ENCODE measurements around the gene TBC1D2B.

The TBC1D2B gene

DNA sequence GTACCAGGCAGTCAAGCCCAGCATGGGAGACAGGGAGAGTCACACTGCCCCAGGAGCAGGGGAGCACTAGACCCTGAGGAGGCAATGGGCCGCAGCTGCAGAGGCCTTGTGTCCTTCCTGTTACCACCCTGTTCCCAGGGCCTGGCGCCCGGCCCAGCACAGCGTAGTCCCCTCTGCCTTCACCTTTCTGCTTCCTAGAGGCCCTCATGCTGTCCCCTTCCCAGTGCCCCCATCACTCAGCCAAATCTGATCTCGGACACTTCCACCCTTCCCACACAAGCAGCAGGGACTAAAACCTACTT, 6.9 kb upstream of the TBC1D2B start:
- H3K27ac Mint-ChIP-seq: peak overlapping the region; percentile 8
- H3K36me3 Mint-ChIP-seq (ENCODE audit: low read depth): no peaks in the 10 kb centered on the region
- ATAC-seq (no peak), DNase-seq (no peak)
- no peak overlapping the region for H3K4me3 Mint-ChIP-seq
- no peaks in the 10 kb centered on the region for H3K9me3 Mint-ChIP-seq
- no peaks in the 10 kb centered on the region for H3K27me3 Mint-ChIP-seq
- H3K4me1 Mint-ChIP-seq: peaks cover 13% of the 10 kb centered on the region

DNA sequence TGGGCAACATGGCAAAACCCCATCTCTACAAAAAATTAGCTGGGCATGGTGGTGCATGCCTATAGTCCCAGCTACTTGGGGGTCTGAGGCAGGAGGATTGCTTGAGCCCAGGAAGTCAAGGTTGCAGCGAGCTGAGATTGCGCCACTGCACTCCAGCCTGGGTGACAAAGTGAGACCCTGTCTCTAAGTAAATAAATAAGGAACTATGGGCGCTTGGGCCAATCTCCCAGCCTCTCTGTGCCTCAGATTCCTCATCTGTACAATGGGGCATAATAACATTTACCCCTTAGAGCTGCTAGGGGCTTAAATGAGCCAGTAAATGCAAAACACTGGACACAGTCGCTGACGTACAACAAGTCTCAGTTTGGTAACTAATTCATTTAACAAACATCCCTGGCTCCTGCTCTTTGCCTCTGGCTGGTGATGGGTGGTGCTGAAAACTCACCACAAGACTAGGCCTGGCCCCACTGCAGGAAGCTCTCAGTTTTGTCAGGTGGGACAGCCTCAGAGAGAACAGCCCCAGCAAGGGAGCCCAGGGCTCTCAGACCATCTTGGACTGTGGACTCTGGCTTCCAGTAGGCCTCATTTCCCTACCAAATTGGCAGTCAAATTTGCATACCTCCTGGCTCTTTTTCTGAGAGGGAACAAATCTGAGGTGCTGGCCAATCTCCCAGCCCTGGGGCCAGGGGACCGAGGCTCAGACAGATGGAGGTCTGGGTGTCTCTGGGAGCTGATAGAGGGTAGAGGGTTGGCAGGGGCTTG, 6.4 kb upstream of the TBC1D2B start:
- Mint-ChIP-seq H3K36me3 (ENCODE audit: low read depth) (no peaks in the 10 kb centered on the region), H3K9me3 (no peaks in the 10 kb centered on the region), H3K27me3 (no peaks in the 10 kb centered on the region), H3K4me1 (peaks cover 13% of the 10 kb centered on the region), H3K27ac (no peak overlapping the region), H3K4me3 (no peak overlapping the region)
- no peak for ATAC-seq
- DNase-seq: no peak

- Mint-ChIP-seq H3K4me3 (no peak overlapping the region), H3K27ac (no peak overlapping the region), H3K27me3 (no peaks in the 10 kb centered on the region), H3K36me3 (ENCODE audit: low read depth) (no peaks in the 10 kb centered on the region), H3K9me3 (no peaks in the 10 kb centered on the region), H3K4me1 (peaks cover 14% of the 10 kb centered on the region)
- no peak for ATAC-seq
- DNase-seq: no peak
These were observed 5.7 kb upstream of the TBC1D2B start for GRCh38 chr15:78083186-78083585.

GRCh38 chr15:78082743-78083110, 5.2 kb upstream of the TBC1D2B start:
- no peak overlapping the region for H3K4me3 Mint-ChIP-seq
- no peaks in the 10 kb centered on the region for H3K27me3 Mint-ChIP-seq
- no peaks in the 10 kb centered on the region for H3K36me3 Mint-ChIP-seq (ENCODE audit: low read depth)
- H3K4me1 Mint-ChIP-seq: peaks cover 16% of the 10 kb centered on the region
- ATAC-seq (no peak), DNase-seq (no peak)
- H3K9me3 Mint-ChIP-seq: no peaks in the 10 kb centered on the region
- no peak overlapping the region for H3K27ac Mint-ChIP-seq

- Mint-ChIP-seq H3K9me3 (no peaks in the 10 kb centered on the region), H3K4me3 (no peak overlapping the region), H3K27me3 (no peaks in the 10 kb centered on the region), H3K4me1 (peaks cover 16% of the 10 kb centered on the region), H3K27ac (peak overlapping the region; percentile 5), H3K36me3 (ENCODE audit: low read depth) (no peaks in the 10 kb centered on the region)
- no peak for DNase-seq
- peak; percentile 62 for ATAC-seq
These were observed 4.7 kb upstream of the TBC1D2B start for GRCh38 chr15:78082106-78082742.

DNA sequence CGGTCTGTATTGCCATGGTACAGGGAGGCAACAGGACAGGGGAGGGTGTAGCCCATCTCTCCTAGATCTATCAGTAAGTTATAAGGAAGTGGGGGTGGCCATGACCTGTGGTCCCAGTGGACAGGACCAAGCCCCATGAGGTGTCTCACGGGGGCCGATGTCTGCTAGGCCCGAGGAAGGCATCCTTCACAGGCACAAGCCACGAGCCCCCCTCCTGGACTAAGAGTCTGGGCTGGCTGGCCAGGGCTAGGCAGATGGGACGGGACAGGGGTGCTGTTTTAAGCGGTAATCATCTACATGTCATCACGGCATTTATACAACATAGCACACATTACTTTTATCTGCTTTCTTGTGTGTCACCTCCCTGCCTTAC, 2.6 kb upstream of the TBC1D2B start:
- no peaks in the 10 kb centered on the region for H3K9me3 Mint-ChIP-seq
- DNase-seq: no peak
- peaks cover 32% of the 10 kb centered on the region for H3K4me1 Mint-ChIP-seq
- H3K27me3 Mint-ChIP-seq: no peaks in the 10 kb centered on the region
- no peak overlapping the region for H3K27ac Mint-ChIP-seq
- ATAC-seq: no peak
- no peak overlapping the region for H3K4me3 Mint-ChIP-seq
- peaks cover 3% of the 10 kb centered on the region for H3K36me3 Mint-ChIP-seq (ENCODE audit: low read depth)

DNA sequence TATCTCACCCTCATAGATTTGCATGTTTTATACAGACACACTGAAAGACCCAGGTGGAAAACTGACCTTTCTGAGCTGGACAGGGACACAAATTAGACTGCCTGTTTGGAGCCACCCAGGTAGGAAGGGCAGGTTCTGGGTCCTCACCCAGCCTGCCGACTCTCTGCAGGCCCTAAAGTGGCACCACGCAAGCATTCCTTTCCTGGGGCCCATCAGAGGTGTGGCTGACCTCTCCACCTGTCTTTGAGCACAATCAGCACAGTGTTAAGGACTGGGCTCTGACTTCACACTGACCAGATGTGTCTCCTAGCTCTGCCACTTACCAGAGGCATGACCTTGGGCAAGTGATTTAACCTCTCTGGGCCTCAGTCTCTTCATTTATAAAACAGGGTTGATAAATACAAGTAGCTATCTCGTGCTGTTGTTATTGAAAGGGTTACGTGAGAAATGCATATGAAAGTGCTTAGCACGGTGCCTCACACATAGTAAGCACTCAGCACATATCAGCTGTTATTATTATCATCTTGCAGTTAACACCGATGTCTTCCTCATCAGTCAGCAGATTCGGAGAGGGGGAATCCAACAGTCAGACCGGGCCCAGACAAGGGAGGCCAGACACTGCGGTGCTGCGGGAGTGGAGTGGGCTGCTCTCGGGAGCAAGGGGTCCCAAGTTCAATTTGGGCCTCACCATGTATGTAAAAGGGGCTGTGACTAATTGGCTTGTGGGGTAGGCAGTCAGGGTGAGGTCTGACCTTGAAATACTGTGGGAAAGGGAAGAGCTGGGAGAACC, 2.0 kb upstream of the TBC1D2B start:
- no peak for DNase-seq
- H3K9me3 Mint-ChIP-seq: no peaks in the 10 kb centered on the region
- H3K4me1 Mint-ChIP-seq: peaks cover 34% of the 10 kb centered on the region
- no peak overlapping the region for H3K27ac Mint-ChIP-seq
- no peak for ATAC-seq
- peaks cover 3% of the 10 kb centered on the region for H3K36me3 Mint-ChIP-seq (ENCODE audit: low read depth)
- no peak overlapping the region for H3K4me3 Mint-ChIP-seq
- no peaks in the 10 kb centered on the region for H3K27me3 Mint-ChIP-seq

GRCh38 chr15:78077871-78078210, 330 bp upstream of the TBC1D2B start:
- peak overlapping the region; percentile 81 for H3K27ac Mint-ChIP-seq
- peaks cover 45% of the 10 kb centered on the region for H3K4me1 Mint-ChIP-seq
- ATAC-seq: no peak
- peak overlapping the region; percentile 84 for H3K4me3 Mint-ChIP-seq
- DNase-seq: no peak
- peaks cover 3% of the 10 kb centered on the region for H3K36me3 Mint-ChIP-seq (ENCODE audit: low read depth)
- no peaks in the 10 kb centered on the region for H3K9me3 Mint-ChIP-seq
- no peaks in the 10 kb centered on the region for H3K27me3 Mint-ChIP-seq

GRCh38 chr15:78076231-78077052, 1.1 kb downstream of the TBC1D2B start:
- H3K36me3 Mint-ChIP-seq (ENCODE audit: low read depth): peaks cover 3% of the 10 kb centered on the region
- no peaks in the 10 kb centered on the region for H3K27me3 Mint-ChIP-seq
- ATAC-seq (peak; percentile 30), DNase-seq (no peak)
- H3K4me1 Mint-ChIP-seq: peaks cover 51% of the 10 kb centered on the region
- H3K4me3 Mint-ChIP-seq: peak overlapping the region; percentile 98
- peak overlapping the region; percentile 93 for H3K27ac Mint-ChIP-seq
- no peaks in the 10 kb centered on the region for H3K9me3 Mint-ChIP-seq

DNA sequence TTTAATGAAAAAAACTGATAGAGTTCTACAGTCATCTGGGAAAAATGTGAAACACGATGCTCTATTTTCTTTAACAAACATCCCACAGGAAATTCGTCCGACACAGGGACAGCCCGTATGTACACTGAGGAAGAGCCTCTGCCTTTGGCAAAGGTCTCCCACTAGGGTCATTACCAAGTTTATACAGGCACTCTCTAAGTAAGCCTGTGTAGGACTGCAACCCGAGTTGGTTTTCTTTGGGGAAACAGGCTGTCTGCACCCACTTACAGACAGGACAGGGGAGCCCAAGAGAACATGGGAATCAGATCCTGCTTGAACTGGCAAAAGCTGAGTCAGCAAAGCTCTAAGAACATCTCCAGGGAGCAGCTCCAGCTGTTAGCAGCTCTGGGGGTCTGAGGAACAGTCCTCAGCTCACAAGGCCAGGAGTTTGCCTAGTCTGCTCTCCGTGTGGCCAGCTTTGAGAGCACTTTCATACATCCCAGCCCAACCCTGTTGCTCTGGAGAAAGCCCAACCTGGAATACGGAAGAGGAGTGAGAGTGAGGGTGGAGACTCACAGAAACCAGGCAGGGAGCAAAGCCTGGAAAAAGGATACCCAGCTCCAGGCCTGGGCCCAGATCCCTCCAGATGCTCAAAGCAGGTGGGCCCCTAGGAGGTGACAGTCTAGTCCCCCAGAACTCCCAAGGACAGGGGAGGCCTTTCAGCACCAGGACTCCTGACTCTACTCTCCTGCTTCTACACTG, 1.9 kb downstream of the TBC1D2B start:
- Mint-ChIP-seq H3K4me3 (peak overlapping the region; percentile 98), H3K9me3 (no peaks in the 10 kb centered on the region), H3K27me3 (no peaks in the 10 kb centered on the region), H3K27ac (peak overlapping the region; percentile 55), H3K4me1 (peaks cover 54% of the 10 kb centered on the region), H3K36me3 (ENCODE audit: low read depth) (peaks cover 3% of the 10 kb centered on the region)
- ATAC-seq (no peak), DNase-seq (no peak)

- Mint-ChIP-seq H3K9me3 (no peaks in the 10 kb centered on the region), H3K4me3 (peak overlapping the region; percentile 9), H3K27me3 (no peaks in the 10 kb centered on the region), H3K27ac (peak overlapping the region; percentile 14), H3K36me3 (ENCODE audit: low read depth) (peaks cover 3% of the 10 kb centered on the region), H3K4me1 (peaks cover 53% of the 10 kb centered on the region)
- ATAC-seq (no peak), DNase-seq (no peak)
These were observed 4.3 kb downstream of the TBC1D2B start for GRCh38 chr15:78073046-78073787.

DNA sequence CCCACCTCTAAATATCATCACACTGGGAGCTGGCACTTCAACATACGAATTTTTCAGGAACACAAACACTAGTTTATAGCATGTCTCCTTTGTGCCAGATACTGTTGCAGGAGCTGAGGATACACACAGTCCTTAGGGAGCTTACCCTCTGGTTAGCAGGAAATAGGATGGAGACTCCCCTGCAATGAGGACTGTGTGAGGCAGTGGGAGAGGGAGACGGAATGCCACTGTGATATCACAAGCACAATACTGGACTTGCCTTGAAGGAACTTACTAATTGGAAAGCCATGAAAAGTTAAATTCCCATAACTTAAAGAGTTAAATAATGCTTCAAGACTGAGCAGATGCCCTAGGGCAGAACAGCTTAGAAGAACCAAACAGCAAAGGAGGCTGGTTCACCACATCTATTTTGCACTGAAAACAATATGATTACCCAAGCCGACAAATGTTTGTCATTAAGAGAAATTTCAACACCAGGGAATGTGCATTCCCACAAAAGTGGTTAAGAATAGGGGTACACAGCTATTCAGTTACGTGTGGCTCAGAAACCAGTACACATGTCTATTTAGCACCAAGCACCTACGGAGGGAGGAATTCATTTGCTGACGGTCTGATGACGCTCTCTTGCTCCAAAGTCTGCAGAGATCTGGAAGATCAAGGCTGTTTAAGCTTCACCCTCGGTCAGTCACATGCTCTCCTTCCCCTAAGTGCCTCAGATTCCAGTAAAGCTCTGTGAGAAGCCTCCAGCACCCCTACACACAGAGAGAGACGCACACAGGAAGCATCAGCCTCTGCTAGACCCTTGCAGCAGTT, 5.2 kb downstream of the TBC1D2B start:
- ATAC-seq: no peak

GRCh38 chr15:78071383-78071782, 6.1 kb downstream of the TBC1D2B start:
- Mint-ChIP-seq H3K4me1 (peaks cover 44% of the 10 kb centered on the region), H3K36me3 (ENCODE audit: low read depth) (no peaks in the 10 kb centered on the region), H3K27ac (peak overlapping the region; percentile 44), H3K4me3 (no peak overlapping the region), H3K9me3 (no peaks in the 10 kb centered on the region), H3K27me3 (no peaks in the 10 kb centered on the region)
- no peak for ATAC-seq
- no peak for DNase-seq

More for the DNA sequence above, 5.2 kb downstream of the TBC1D2B start:
- no peaks in the 10 kb centered on the region for H3K27me3 Mint-ChIP-seq
- peaks cover 49% of the 10 kb centered on the region for H3K4me1 Mint-ChIP-seq
- peak overlapping the region; percentile 9 for H3K4me3 Mint-ChIP-seq
- DNase-seq: no peak
- peaks cover 3% of the 10 kb centered on the region for H3K36me3 Mint-ChIP-seq (ENCODE audit: low read depth)
- H3K9me3 Mint-ChIP-seq: no peaks in the 10 kb centered on the region
- peak overlapping the region; percentile 14 for H3K27ac Mint-ChIP-seq
